Stimulated activated CD8-positive, alpha-beta memory T cell treated with anti-CD3 and anti-CD28 coated beads, Interleukin-15, amount 100 ng/mL, for 4 hours (primary cell): ENCODE data around the gene SPEM1.
"Not testable (repeated sequence)": the region's sequence is repeated elsewhere in the genome, so short reads cannot be mapped to it uniquely, and the experiment has no call there.

Experiments used
- DNase-seq, 2 donors: peaks; one replicate each; pipeline ENCODE4 v3.0.0-alpha.2; 2020; ENCODE audit warnings: low read depth in 2 of 2

Gene SPEM1

DNA sequence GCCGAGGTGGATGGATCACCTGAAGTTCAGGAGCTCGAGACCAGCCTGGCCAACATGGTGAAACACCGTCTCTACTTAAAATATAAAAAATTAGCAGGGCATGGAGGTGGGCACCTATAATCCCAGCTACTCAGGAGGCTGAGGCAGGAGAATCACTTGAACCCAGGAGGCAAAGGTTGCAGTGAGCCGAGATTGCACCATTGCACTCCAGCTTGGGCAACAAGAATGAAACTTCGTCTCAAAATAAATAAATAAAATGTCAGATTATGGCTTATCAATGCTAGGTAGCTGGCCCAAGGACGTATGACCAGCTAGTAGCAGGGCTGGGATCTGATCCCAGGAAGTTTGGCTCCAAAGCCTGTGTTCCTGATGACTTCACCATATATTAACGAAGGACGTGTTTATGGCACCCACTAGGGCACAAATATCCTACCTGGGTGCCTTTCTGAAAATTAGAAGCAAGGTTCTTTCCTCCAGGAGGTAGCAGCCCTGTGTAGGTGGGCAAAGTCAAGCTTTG lies 50.4 kb downstream of the SPEM1 start:
- DNase-seq = not testable (repeated sequence)
